HL-60 (cell line): ENCODE data around the gene GTF3C6.
A peak's percentile ranks its signal among the peaks of the same experiment; 100 is the strongest.

Source experiments
- DNase-seq, 2 experiments: peaks; one replicate each; pipeline ENCODE4 v3.0.0-alpha.2; 2010 to 2020; ENCODE audit warnings: low read depth in 1 of 2, low spot score in 1 of 2
- H3K27ac ChIP-seq: fragments of 250-450 bp; sonication (Bioruptor Pico); replicated peaks from 2 replicates; pipeline ENCODE4 v1.5.1; 2020; ENCODE audit warnings: mild to moderate bottlenecking, moderate library complexity
- H3K27me3 ChIP-seq: fragments of 250-450 bp; sonication (Bioruptor Pico); 2 replicates; pipeline ENCODE4 v1.5.1; 2021; ENCODE audit warnings: mild to moderate bottlenecking, moderate library complexity; ENCODE audit not compliant: insufficient read depth, poor library complexity, severe bottlenecking
- H3K4me3 ChIP-seq: replicated peaks from 2 replicates; pipeline ENCODE4 v1.5.1; 2011; ENCODE audit warnings: mild to moderate bottlenecking, control low read depth, low read length; ENCODE audit not compliant: insufficient read depth
- CTCF ChIP-seq: IDR thresholded peaks from one replicate; pipeline ENCODE4 v1.5.1; 2011; ENCODE audit warnings: low read length, control low read depth, inconsistent platforms; ENCODE audit not compliant: insufficient read depth
- GABPA ChIP-seq: IDR thresholded peaks from 2 replicates; pipeline ENCODE4 v1.6.1; 2012; ENCODE audit warnings: low read depth
- POLR2AphosphoS5 ChIP-seq: IDR thresholded peaks from 2 replicates; pipeline ENCODE4 v1.6.1; 2012; ENCODE audit warnings: low read depth
- REST ChIP-seq: IDR thresholded peaks from 2 replicates; pipeline ENCODE4 v1.6.1; 2012; ENCODE audit warnings: low read depth; ENCODE audit not compliant: insufficient replicate concordance
- SPI1 ChIP-seq: IDR thresholded peaks from 2 replicates; pipeline ENCODE4 v1.6.1; 2012; ENCODE audit warnings: low read depth, mild to moderate bottlenecking, borderline replicate concordance

GTF3C6 gene

GRCh38 chr6:110944681-110945151 lies 13.8 kb upstream of the GTF3C6 start:
- DNase-seq = peak; percentile 52 to 67
- Histone ChIP-seq H3K27me3 (no peaks in the 10 kb centered on the region), H3K27ac (peak overlapping the region; percentile 42), H3K4me3 (no peak overlapping the region)
- TF ChIP-seq SPI1 (no peak), REST (no peak), CTCF (no peak), GABPA (no peak), POLR2AphosphoS5 (no peak)

GRCh38 chr6:110946498-110946897 lies 12.0 kb upstream of the GTF3C6 start:
- no peak for TF ChIP-seq CTCF
- DNase-seq = no peak
- Histone ChIP-seq H3K27me3 (no peaks in the 10 kb centered on the region), H3K4me3 (no peak overlapping the region), H3K27ac (no peak overlapping the region)

- H3K4me3 ChIP-seq = no peak overlapping the region
- DNase-seq = no peak
- TF ChIP-seq SPI1 (no peak), POLR2AphosphoS5 (no peak), REST (no peak), GABPA (no peak), CTCF (peak; percentile 14)
- H3K27me3 ChIP-seq = no peaks in the 10 kb centered on the region
- H3K27ac ChIP-seq = no peak overlapping the region
Observed at GRCh38 chr6:110949679-110950285, 8.7 kb upstream of the GTF3C6 start.

- Histone ChIP-seq H3K27me3 (no peaks in the 10 kb centered on the region), H3K27ac (no peak overlapping the region), H3K4me3 (no peak overlapping the region)
- no peak for DNase-seq
- TF ChIP-seq CTCF (no peak), REST (no peak)
Observed at GRCh38 chr6:110950440-110950839, 8.1 kb upstream of the GTF3C6 start.
